ENCODE measurements around the gene MLYCD. TPM values are rescaled to one million over a fixed set of nuclear protein-coding genes. Genes with fewer than 3 reads are reported as not detected.

Gene MLYCD
- polyA plus RNA-seq, 3 donors: 4.6 to 5.7 (median 5.1) TPM

GRCh38 chr16:83968306-83968851, 69.5 kb downstream of the MLYCD start:
- DNase-seq: no peak

- no peak for DNase-seq
Measured at GRCh38 chr16:83968891-83969649, 70.2 kb downstream of the MLYCD start.

GRCh38 chr16:83969771-83970429, 71.0 kb downstream of the MLYCD start:
- no peak for DNase-seq

- DNase-seq: no peak
Measured at GRCh38 chr16:83970430-83970815, 71.5 kb downstream of the MLYCD start.

GRCh38 chr16:83971165-83972130, 72.5 kb downstream of the MLYCD start:
- DNase-seq: no peak

- DNase-seq: no peak
Measured at GRCh38 chr16:83972256-83973008, 73.5 kb downstream of the MLYCD start.

- DNase-seq: no peak
Measured at GRCh38 chr16:83973077-83973476, 74.2 kb downstream of the MLYCD start.

GRCh38 chr16:83973581-83974385, 74.9 kb downstream of the MLYCD start:
- DNase-seq: no peak

- no peak for DNase-seq
Measured at GRCh38 chr16:83974475-83974874, 75.6 kb downstream of the MLYCD start.

GRCh38 chr16:83975590-83976260, 76.8 kb downstream of the MLYCD start:
- DNase-seq: no peak

Other genes with a start within 250 kb of the MLYCD start
- 100 to 1,000 TPM; 191 to 199 (median 196) TPM for gene HSBP1, start 91.1 kb upstream of the MLYCD start, polyA plus RNA-seq (ENCODE audit: insufficient read length in 3 of 3)
- 1 to 10 TPM in 1 of 3 donors, under 1 TPM in 2; 0.68 to 1.0 (median 0.92) TPM for gene OSGIN1, start 54.1 kb downstream of the MLYCD start, polyA plus RNA-seq (ENCODE audit: insufficient read length in 3 of 3)
- gene NECAB2, start 69.1 kb downstream of the MLYCD start, polyA plus RNA-seq (ENCODE audit: insufficient read length in 3 of 3): 1 to 10 TPM; 3.1 to 3.3 (median 3.2) TPM
- not detected for gene SLC38A8, start 143.7 kb downstream of the MLYCD start, polyA plus RNA-seq (ENCODE audit: insufficient read length in 3 of 3)
- 100 to 1,000 TPM; 108 to 118 (median 117) TPM for gene MBTPS1, start 217.8 kb downstream of the MLYCD start, polyA plus RNA-seq (ENCODE audit: insufficient read length in 3 of 3)
- 10 to 100 TPM; 42.5 to 52.2 (median 42.7) TPM for gene HSDL1, start 246.1 kb downstream of the MLYCD start, polyA plus RNA-seq (ENCODE audit: insufficient read length in 3 of 3)
- gene DNAAF1, start 246.2 kb downstream of the MLYCD start, polyA plus RNA-seq (ENCODE audit: insufficient read length in 3 of 3): 10 to 100 TPM in 1 of 3 donors, 1 to 10 TPM in 2; 2.9 to 10.4 (median 7.7) TPM

Measured in renal pelvis (tissue), 4 donors.